Keratinocyte (primary cell): ENCODE data around the gene OTOF. TPM values are rescaled to one million over a fixed set of nuclear protein-coding genes. Genes with fewer than 3 reads are reported as not detected.

Experiments used
- DNase-seq: peaks from one replicate; pipeline ENCODE4 v3.0.0-alpha.2; 2011; ENCODE audit warnings: low read depth, missing footprints, low spot score
- FAIRE-seq: peaks from 2 replicates; lab custom pipeline; 2011; peaks lifted over from hg19 to GRCh38; lab: Jason Lieb, UNC
- H2AFZ ChIP-seq: 2 replicates; pipeline ENCODE4 v1.6.0; 2012; ENCODE audit warnings: low read length, control low read depth, inconsistent platforms; ENCODE audit not compliant: control insufficient read depth
- H3K27ac ChIP-seq: 2 replicates; pipeline ENCODE4 v1.5.1; 2011; ENCODE audit warnings: low read length; ENCODE audit not compliant: control insufficient read depth, insufficient read depth
- H3K27me3 ChIP-seq: 3 replicates; pipeline ENCODE4 v1.6.0; 2011; ENCODE audit warnings: low read length; ENCODE audit not compliant: control insufficient read depth, insufficient read depth; ENCODE audit errors: extremely low read depth
- H3K36me3 ChIP-seq, 2 experiments: 2 replicates in 1 of 2; 3 replicates in 1 of 2; pipeline ENCODE4 v1.5.1; 2011; ENCODE audit warnings: low read length in 2 of 2, mild to moderate bottlenecking in 1 of 2; ENCODE audit not compliant: control insufficient read depth in 2 of 2, insufficient read depth in 2 of 2; ENCODE audit errors: extremely low read depth in 1 of 2
- H3K4me1 ChIP-seq: 3 replicates; pipeline ENCODE4 v1.5.1; 2011; ENCODE audit warnings: low read length; ENCODE audit not compliant: control insufficient read depth, insufficient read depth; ENCODE audit errors: extremely low read depth
- H3K4me2 ChIP-seq: 3 replicates; pipeline ENCODE4 v1.6.0; 2011; ENCODE audit warnings: low read depth, low read length; ENCODE audit not compliant: control insufficient read depth, insufficient read depth; ENCODE audit errors: extremely low read depth
- H3K4me3 ChIP-seq, 3 experiments: fragments of 200-600 bp in 1 of 3; sonication (generic) in 1 of 3; 2 replicates in 2 of 3; 3 replicates in 1 of 3; pipeline ENCODE4 v1.5.1; 2011 to 2016; ENCODE audit warnings: low read length in 3 of 3, mild to moderate bottlenecking in 3 of 3, control low read depth in 2 of 3, inconsistent platforms in 1 of 3, low read depth in 1 of 3, mixed read lengths in 1 of 3, mixed run types in 1 of 3, moderate library complexity in 1 of 3; ENCODE audit not compliant: control insufficient read depth in 2 of 3, insufficient read depth in 2 of 3; ENCODE audit errors: extremely low read depth in 1 of 3
- H3K79me2 ChIP-seq: 2 replicates; pipeline ENCODE4 v1.6.0; 2012; ENCODE audit warnings: low read length; ENCODE audit not compliant: control insufficient read depth, insufficient read depth
- H3K9ac ChIP-seq: 3 replicates; pipeline ENCODE4 v1.6.0; 2011; ENCODE audit warnings: low read length; ENCODE audit not compliant: control insufficient read depth, insufficient read depth; ENCODE audit errors: extremely low read depth
- H3K9me1 ChIP-seq: 3 replicates; pipeline ENCODE4 v1.6.0; 2011; ENCODE audit warnings: low read length; ENCODE audit not compliant: control insufficient read depth, insufficient read depth; ENCODE audit errors: extremely low read depth
- H3K9me3 ChIP-seq: 2 replicates; pipeline ENCODE4 v1.5.1; 2012; ENCODE audit warnings: low read depth, low read length; ENCODE audit not compliant: control insufficient read depth
- H4K20me1 ChIP-seq: 3 replicates; pipeline ENCODE4 v1.6.0; 2011; ENCODE audit warnings: low read length; ENCODE audit not compliant: control insufficient read depth, insufficient read depth; ENCODE audit errors: extremely low read depth
- EZH2 ChIP-seq: IDR thresholded peaks from one replicate; pipeline ENCODE4 v1.6.1; 2012; ENCODE audit warnings: inconsistent platforms, mild to moderate bottlenecking, low read length, moderate library complexity
- dilution Hi-C: fragments of 300-500 bp; cut with MboI; formaldehyde crosslinking; loops from one replicate; pipeline ENCODE4 v1.7.0; 2020; ENCODE audit warnings: low sequenced_read_pairs; ENCODE audit not compliant: extremely low pct_ligation_motif_present
- polyA plus RNA-seq, 5 experiments: library from polyadenylated mRNA; depleted of rRNA in 3 of 5; stranded (reverse) in 3 of 5; stranded (forward) in 1 of 5; unstranded in 1 of 5; fragments of >200 nt; gene quantifications; 1 replicate in 1 of 5; 2 replicates in 3 of 5; 3 replicates in 1 of 5; pipeline versions ENCODE4 v1.2.1 to v1.2.3, GENCODE V29; 2011 to 2012; ENCODE audit warnings: missing spikeins in 2 of 5, low read depth in 1 of 5, low replicate concordance in 1 of 5
- TF ChIP-seq, protein P1 (sequence below), 3 experiments: IDR thresholded peaks in 1 of 3; conservative IDR thresholded peaks in 1 of 3; optimal IDR thresholded peaks in 1 of 3; 2 replicates in 2 of 3; 3 replicates in 1 of 3; pipeline versions ENCODE3 to v1.5.1; 2011; ENCODE audit warnings: low read length in 3 of 3, mild to moderate bottlenecking in 3 of 3, moderate library complexity in 2 of 3, control low read depth in 1 of 3, inconsistent platforms in 1 of 3; ENCODE audit not compliant: insufficient read depth in 2 of 3; ENCODE audit errors: extremely low read depth in 1 of 3

OTOF gene
- polyA plus RNA-seq, 1 donor (not counting 4 experiments of a cell fraction or from before 2014, with no cell fraction given), result not detected

GRCh38 chr2:26480566-26481423, 2.9 kb upstream of the OTOF start:
- DNase-seq (no peak), FAIRE-seq (no peak)
- Histone ChIP-seq H4K20me1 (no peaks in the 10 kb centered on the region), H3K4me3 (no peak overlapping the region), H3K27ac (no peak overlapping the region), H3K4me1 (no peaks in the 10 kb centered on the region), H3K9ac (no peak overlapping the region), H3K9me1 (no peaks in the 10 kb centered on the region), H3K27me3 (peaks cover 8% of the 10 kb centered on the region), H3K4me2 (no peak overlapping the region), H3K79me2 (no peaks in the 10 kb centered on the region), H3K36me3 (no peaks in the 10 kb centered on the region), H3K9me3 (no peaks in the 10 kb centered on the region), H2AFZ (no peak overlapping the region)
- dilution Hi-C loops, result no loop called here
- no peak for TF ChIP-seq EZH2
- TF ChIP-seq, protein P1, sequence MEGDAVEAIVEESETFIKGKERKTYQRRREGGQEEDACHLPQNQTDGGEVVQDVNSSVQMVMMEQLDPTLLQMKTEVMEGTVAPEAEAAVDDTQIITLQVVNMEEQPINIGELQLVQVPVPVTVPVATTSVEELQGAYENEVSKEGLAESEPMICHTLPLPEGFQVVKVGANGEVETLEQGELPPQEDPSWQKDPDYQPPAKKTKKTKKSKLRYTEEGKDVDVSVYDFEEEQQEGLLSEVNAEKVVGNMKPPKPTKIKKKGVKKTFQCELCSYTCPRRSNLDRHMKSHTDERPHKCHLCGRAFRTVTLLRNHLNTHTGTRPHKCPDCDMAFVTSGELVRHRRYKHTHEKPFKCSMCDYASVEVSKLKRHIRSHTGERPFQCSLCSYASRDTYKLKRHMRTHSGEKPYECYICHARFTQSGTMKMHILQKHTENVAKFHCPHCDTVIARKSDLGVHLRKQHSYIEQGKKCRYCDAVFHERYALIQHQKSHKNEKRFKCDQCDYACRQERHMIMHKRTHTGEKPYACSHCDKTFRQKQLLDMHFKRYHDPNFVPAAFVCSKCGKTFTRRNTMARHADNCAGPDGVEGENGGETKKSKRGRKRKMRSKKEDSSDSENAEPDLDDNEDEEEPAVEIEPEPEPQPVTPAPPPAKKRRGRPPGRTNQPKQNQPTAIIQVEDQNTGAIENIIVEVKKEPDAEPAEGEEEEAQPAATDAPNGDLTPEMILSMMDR (optimal IDR thresholded peaks at IDR 0.05 in 1 of 3, IDR thresholded peaks at IDR 0.05 in 1 of 3, conservative IDR thresholded peaks at IDR 0.05 in 1 of 3; ENCODE audit: extremely low read depth in 1 of 3, insufficient read depth in 2 of 3, low read length in 3 of 3), result no peak

DNA sequence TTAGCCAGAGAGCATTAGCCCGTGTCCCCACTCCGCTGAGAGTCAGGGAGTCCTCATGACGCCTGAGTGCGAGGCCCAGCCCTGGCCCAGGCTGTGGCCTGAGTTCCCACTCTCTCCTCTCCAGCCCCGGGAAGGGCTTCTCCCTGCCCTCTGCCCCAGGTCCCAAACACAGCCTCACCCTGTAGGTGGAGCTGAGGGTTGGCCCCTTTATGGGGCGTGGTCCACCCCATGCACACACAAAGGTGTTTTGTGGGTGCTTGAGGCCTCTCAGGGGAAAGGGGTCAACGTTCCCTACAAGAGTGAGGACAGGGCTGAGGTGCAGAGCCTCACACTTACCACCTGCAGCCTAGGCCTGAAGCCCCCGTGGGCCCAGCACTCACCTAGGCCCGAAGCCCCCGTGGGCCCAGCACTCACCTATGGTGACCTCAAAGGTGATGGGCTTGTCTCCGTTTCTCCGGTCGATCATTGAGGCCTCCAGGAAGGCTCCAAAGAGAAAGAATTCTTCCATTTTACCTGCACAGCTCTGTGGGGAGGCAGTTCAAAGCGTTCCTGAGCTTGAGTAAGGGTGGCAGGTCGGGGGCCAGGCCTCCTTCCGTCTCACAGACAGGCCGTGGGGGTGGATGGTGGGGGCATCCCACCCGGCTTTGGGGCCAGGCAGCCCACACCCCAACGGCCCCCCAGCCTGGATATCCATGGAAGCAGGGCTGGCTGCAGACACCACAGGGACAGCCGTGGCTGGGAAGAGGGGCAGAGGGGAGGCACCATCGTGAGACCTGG, 2.1 kb upstream of the OTOF start:
- no peak overlapping the region for H3K9ac ChIP-seq
- FAIRE-seq (no peak), DNase-seq (no peak)
- no peak overlapping the region for H2AFZ ChIP-seq
- H3K36me3 ChIP-seq, result no peaks in the 10 kb centered on the region
- H3K79me2 ChIP-seq, result no peaks in the 10 kb centered on the region
- H3K9me3 ChIP-seq, result no peaks in the 10 kb centered on the region
- H3K4me3 ChIP-seq, result no peak overlapping the region
- peaks cover 8% of the 10 kb centered on the region for H3K27me3 ChIP-seq
- H3K4me1 ChIP-seq, result no peaks in the 10 kb centered on the region
- no peaks in the 10 kb centered on the region for H3K9me1 ChIP-seq
- TF ChIP-seq, protein P1 (optimal IDR thresholded peaks at IDR 0.05 in 1 of 3, IDR thresholded peaks at IDR 0.05 in 1 of 3, conservative IDR thresholded peaks at IDR 0.05 in 1 of 3; ENCODE audit: extremely low read depth in 1 of 3, insufficient read depth in 2 of 3, low read length in 3 of 3), result no peak
- TF ChIP-seq EZH2, result no peak
- dilution Hi-C loops, result no loop called here
- H3K4me2 ChIP-seq, result no peak overlapping the region
- H3K27ac ChIP-seq, result no peak overlapping the region
- H4K20me1 ChIP-seq, result no peaks in the 10 kb centered on the region
